Stomach smooth muscle (tissue), 2 donors: Measurements from ENCODE around the gene TP53RK.

Experiments
- H3K27ac ChIP-seq: one replicate; pipeline ENCODE4 v1.7.0; 2013; ENCODE audit warnings: mild to moderate bottlenecking, low read length, inconsistent platforms
- H3K27me3 ChIP-seq, 2 donors: one replicate each; pipeline ENCODE4 v1.7.0; 2013; ENCODE audit warnings: low read length in 2 of 2; ENCODE audit not compliant: insufficient read depth in 2 of 2, control insufficient read depth in 1 of 2
- H3K36me3 ChIP-seq, 2 donors: one replicate each; pipeline ENCODE4 v1.7.0; 2013; ENCODE audit warnings: low read length in 2 of 2; ENCODE audit not compliant: control insufficient read depth in 2 of 2, insufficient read depth in 2 of 2
- H3K4me1 ChIP-seq: one replicate; pipeline ENCODE4 v1.7.0; 2013; ENCODE audit warnings: low read length; ENCODE audit not compliant: control insufficient read depth, insufficient read depth
- H3K4me3 ChIP-seq, 2 donors: one replicate each; pipeline ENCODE4 v1.7.0; 2013; ENCODE audit warnings: low read length in 2 of 2
- H3K9ac ChIP-seq, 2 donors: one replicate each; pipeline ENCODE4 v1.7.0; 2013; ENCODE audit warnings: low read length in 2 of 2, mild to moderate bottlenecking in 1 of 2
- H3K9me3 ChIP-seq, 2 donors: one replicate each; pipeline ENCODE4 v1.7.0; 2013; ENCODE audit warnings: low read length in 2 of 2; ENCODE audit not compliant: control insufficient read depth in 2 of 2
- donor health status: healthy.
- donor health status: Pancreatic carcinoma.

Gene TP53RK

GRCh38 chr20:46644733-46645132 is 44.5 kb downstream of the TP53RK start:
- no peak overlapping the region for H3K4me3 ChIP-seq
- H3K9me3 ChIP-seq: no peaks in the 10 kb centered on the region
- no peaks in the 10 kb centered on the region for H3K4me1 ChIP-seq
- H3K9ac ChIP-seq: no peak overlapping the region
- no peaks in the 10 kb centered on the region for H3K36me3 ChIP-seq
- H3K27me3 ChIP-seq: no peaks in the 10 kb centered on the region
- no peak overlapping the region for H3K27ac ChIP-seq

- no peak overlapping the region for H3K4me3 ChIP-seq
- H3K27ac ChIP-seq: no peak overlapping the region
- no peaks in the 10 kb centered on the region for H3K9me3 ChIP-seq
- H3K9ac ChIP-seq: no peak overlapping the region
- H3K27me3 ChIP-seq: no peaks in the 10 kb centered on the region
- no peaks in the 10 kb centered on the region for H3K36me3 ChIP-seq
- H3K4me1 ChIP-seq: no peaks in the 10 kb centered on the region
Measured at GRCh38 chr20:46644160-46644559, 45.1 kb downstream of the TP53RK start.

- Histone ChIP-seq H3K4me1 (no peaks in the 10 kb centered on the region), H3K9ac (no peak overlapping the region), H3K4me3 (no peak overlapping the region), H3K9me3 (no peaks in the 10 kb centered on the region), H3K27me3 (no peaks in the 10 kb centered on the region), H3K27ac (no peak overlapping the region), H3K36me3 (no peaks in the 10 kb centered on the region)
Measured at GRCh38 chr20:46642969-46643343, 46.3 kb downstream of the TP53RK start.

GRCh38 chr20:46642265-46642968 is 46.8 kb downstream of the TP53RK start:
- H3K27ac ChIP-seq: no peak overlapping the region
- no peak overlapping the region for H3K4me3 ChIP-seq
- H3K27me3 ChIP-seq: no peaks in the 10 kb centered on the region
- no peaks in the 10 kb centered on the region for H3K9me3 ChIP-seq
- no peaks in the 10 kb centered on the region for H3K4me1 ChIP-seq
- no peak overlapping the region for H3K9ac ChIP-seq
- H3K36me3 ChIP-seq: no peaks in the 10 kb centered on the region

GRCh38 chr20:46641424-46641823 is 47.8 kb downstream of the TP53RK start:
- Histone ChIP-seq H3K9me3 (no peaks in the 10 kb centered on the region), H3K9ac (no peak overlapping the region), H3K27me3 (peaks cover 0 to 2% of the 10 kb centered on the region in 2 donors), H3K27ac (no peak overlapping the region), H3K36me3 (no peaks in the 10 kb centered on the region), H3K4me3 (no peak overlapping the region), H3K4me1 (no peaks in the 10 kb centered on the region)

- Histone ChIP-seq H3K27me3 (peaks cover 0 to 2% of the 10 kb centered on the region in 2 donors), H3K36me3 (no peaks in the 10 kb centered on the region), H3K4me1 (no peaks in the 10 kb centered on the region), H3K9ac (no peak overlapping the region), H3K27ac (no peak overlapping the region), H3K9me3 (no peaks in the 10 kb centered on the region), H3K4me3 (no peak overlapping the region)
Measured at GRCh38 chr20:46640536-46641311, 48.5 kb downstream of the TP53RK start.

GRCh38 chr20:46640044-46640443 is 49.2 kb downstream of the TP53RK start:
- Histone ChIP-seq H3K36me3 (no peaks in the 10 kb centered on the region), H3K27ac (no peak overlapping the region)

GRCh38 chr20:46639587-46639986 is 49.7 kb downstream of the TP53RK start:
- peaks cover 0 to 2% of the 10 kb centered on the region in 2 donors for H3K27me3 ChIP-seq
- peaks cover 0 to 3% of the 10 kb centered on the region in 2 donors for H3K9me3 ChIP-seq
- no peak overlapping the region for H3K4me3 ChIP-seq
- no peaks in the 10 kb centered on the region for H3K36me3 ChIP-seq
- no peak overlapping the region for H3K9ac ChIP-seq
- no peaks in the 10 kb centered on the region for H3K4me1 ChIP-seq
- H3K27ac ChIP-seq: no peak overlapping the region

More at GRCh38 chr20:46640044-46640443, 49.2 kb downstream of the TP53RK start:
- peaks cover 0 to 2% of the 10 kb centered on the region in 2 donors for H3K27me3 ChIP-seq
- H3K4me3 ChIP-seq: no peak overlapping the region
- H3K4me1 ChIP-seq: no peaks in the 10 kb centered on the region
- no peak overlapping the region for H3K9ac ChIP-seq
- peaks cover 0 to 3% of the 10 kb centered on the region in 2 donors for H3K9me3 ChIP-seq

- H3K9me3 ChIP-seq: peaks cover 0 to 3% of the 10 kb centered on the region in 2 donors
- H3K4me3 ChIP-seq: no peak overlapping the region
- no peaks in the 10 kb centered on the region for H3K36me3 ChIP-seq
- H3K4me1 ChIP-seq: no peaks in the 10 kb centered on the region
- H3K27me3 ChIP-seq: peaks cover 0 to 2% of the 10 kb centered on the region in 2 donors
- no peak overlapping the region for H3K9ac ChIP-seq
- H3K27ac ChIP-seq: no peak overlapping the region
Measured at GRCh38 chr20:46638898-46639274, 50.4 kb downstream of the TP53RK start.

- H3K36me3 ChIP-seq: no peaks in the 10 kb centered on the region
- H3K27me3 ChIP-seq: peaks cover 0 to 2% of the 10 kb centered on the region in 2 donors
- no peak overlapping the region for H3K27ac ChIP-seq
- peaks cover 0 to 3% of the 10 kb centered on the region in 2 donors for H3K9me3 ChIP-seq
- H3K4me1 ChIP-seq: no peaks in the 10 kb centered on the region
- no peak overlapping the region for H3K9ac ChIP-seq
- no peak overlapping the region for H3K4me3 ChIP-seq
Measured at GRCh38 chr20:46638134-46638897, 50.9 kb downstream of the TP53RK start.
